GM12873 (cell line): ENCODE results near the gene CEP85.

Source experiments
- CTCF ChIP-seq: IDR thresholded peaks from 2 replicates; pipeline ENCODE4 v1.5.1; 2012; ENCODE audit warnings: low read depth, mild to moderate bottlenecking, moderate library complexity, low read length, control low read depth; ENCODE audit not compliant: insufficient read depth; ENCODE audit errors: missing control alignments

Gene CEP85

DNA sequence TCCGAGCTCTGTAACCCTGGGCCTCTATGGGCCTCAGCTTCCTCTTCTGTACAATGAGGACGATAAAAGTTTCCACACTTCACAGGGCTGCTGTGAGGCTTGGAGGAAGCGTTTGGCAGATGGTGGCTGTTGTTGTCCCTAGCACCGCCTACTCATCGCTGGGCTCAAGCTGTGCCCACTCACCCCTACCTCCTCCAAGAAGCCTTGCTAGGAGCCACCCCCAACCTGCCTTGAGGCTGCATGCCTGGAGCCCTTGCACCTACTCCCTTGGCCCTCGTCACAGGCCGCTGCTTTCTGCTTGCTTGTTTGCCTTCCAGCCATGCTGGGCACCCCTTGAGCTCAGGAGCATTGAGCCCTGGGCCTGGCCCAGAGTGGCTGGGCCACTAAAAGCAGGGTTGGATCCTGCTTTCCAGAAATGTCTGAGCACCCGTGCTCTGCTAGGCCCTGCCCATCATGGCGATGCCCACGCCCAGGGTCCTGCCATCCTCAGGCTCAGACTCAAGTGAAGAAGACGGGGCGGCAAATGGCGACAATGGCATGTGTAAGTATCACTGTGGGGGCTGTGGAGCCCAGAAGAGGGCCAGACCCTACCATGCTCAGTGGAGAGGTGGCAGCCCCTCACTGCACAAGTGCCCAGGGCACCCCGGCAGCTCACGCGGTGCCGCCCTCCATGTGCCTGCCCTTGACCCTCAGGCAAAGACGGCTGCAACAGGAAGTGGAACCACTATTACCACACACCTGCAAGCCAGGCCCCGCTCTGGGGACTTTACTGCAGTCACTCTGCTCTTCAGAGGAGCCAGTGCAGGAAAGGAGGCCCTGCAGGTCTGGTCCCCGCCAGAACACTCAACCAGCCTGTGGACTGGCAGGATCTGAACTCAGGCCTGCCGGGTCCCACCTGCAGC lies 55.4 kb downstream of the CEP85 start:
- no peak for TF ChIP-seq CTCF

DNA sequence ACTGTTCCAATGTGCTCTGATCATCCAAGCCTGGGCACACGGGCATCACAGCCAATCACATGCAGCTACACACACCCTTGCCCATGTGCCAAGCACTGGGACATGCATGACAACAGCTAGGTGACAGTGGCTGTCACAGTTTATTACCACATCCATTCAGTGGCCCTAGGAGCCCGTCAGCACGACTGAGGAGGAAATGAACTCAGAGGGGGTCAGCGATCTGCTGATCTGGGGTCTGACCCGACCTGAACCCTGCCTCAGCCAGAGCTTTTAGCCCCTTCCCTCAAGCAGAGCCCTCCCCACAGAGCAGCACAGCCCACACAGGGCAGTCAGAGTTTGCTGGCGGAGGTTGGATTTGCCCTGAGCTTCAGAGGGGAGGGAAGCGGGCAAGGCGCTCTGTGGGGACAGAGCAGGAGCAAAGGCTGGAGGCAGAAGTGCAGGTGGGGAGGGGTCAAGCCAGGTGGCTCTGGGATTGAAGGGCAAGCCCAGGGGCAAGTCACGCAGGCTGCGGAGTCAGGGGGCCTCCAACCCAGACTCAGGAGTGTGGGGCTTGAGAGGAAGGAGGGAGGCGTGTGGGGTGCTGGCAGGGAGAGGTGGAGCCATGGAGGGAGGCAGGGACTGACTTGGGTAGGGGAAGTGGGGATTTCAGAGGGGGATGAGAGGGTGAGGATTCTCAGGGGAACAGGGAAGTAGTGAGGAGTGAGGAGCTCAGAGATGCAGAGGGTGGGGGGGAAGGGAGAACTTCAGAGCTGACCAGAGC lies 56.3 kb downstream of the CEP85 start:
- TF ChIP-seq CTCF, result no peak

GRCh38 chr1:26290882-26291261 lies 56.9 kb downstream of the CEP85 start:
- no peak for TF ChIP-seq CTCF

DNA sequence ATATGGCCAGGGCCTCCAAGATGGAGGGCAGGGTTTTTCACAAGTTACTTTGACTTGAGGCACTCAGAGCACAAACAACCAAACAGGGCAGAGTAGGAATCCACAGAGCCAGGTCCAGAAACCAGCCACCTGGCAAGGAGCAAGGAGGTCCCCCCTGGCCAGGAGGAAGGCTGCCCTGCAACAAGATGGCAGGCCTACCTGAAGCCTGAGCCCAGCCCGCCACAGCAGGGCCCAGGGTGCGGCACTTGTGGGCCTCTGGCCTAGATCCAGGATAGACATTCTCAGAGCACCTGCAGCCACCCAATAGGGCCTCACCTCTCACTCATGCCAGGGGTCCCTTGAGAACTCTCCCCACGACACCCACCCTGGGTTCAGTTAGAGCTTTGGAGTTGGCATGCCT lies 57.4 kb downstream of the CEP85 start:
- TF ChIP-seq CTCF, result no peak

GRCh38 chr1:26291939-26292338 lies 57.9 kb downstream of the CEP85 start:
- no peak for TF ChIP-seq CTCF

GRCh38 chr1:26293911-26294463 lies 60.0 kb downstream of the CEP85 start:
- no peak for TF ChIP-seq CTCF
